Small intestine (tissue), 7 donors: ENCODE results near the gene CDH15. TPM values are rescaled to one million over a fixed set of nuclear protein-coding genes. Genes with fewer than 3 reads are reported as not detected.

ENCODE experiments used
- DNase-seq, 2 donors: peaks; one replicate each; pipeline versions ENCODE4 v3.0.0 to v3.0.0-alpha.2; 2013
- FAIRE-seq: peaks from 2 replicates; lab custom pipeline; 2012; peaks lifted over from hg19 to GRCh38; lab: Jason Lieb, UNC
- H3K27ac ChIP-seq, 3 donors: one replicate each; pipeline ENCODE4 v1.5.1; 2013; ENCODE audit warnings: low read length in 2 of 3, mild to moderate bottlenecking in 2 of 3, control low read depth in 1 of 3, inconsistent platforms in 1 of 3, low read depth in 1 of 3, moderate library complexity in 1 of 3
- H3K27me3 ChIP-seq, 3 donors: one replicate each; pipeline ENCODE4 v1.6.1; 2013; ENCODE audit warnings: low read length in 3 of 3, inconsistent platforms in 1 of 3; ENCODE audit not compliant: control insufficient read depth in 3 of 3, insufficient read depth in 3 of 3
- H3K36me3 ChIP-seq, 3 donors: one replicate each; pipeline ENCODE4 v1.6.1; 2013; ENCODE audit warnings: low read length in 3 of 3, inconsistent platforms in 1 of 3, low read depth in 1 of 3, mild to moderate bottlenecking in 1 of 3, moderate library complexity in 1 of 3; ENCODE audit not compliant: control insufficient read depth in 3 of 3, insufficient read depth in 2 of 3
- H3K4me1 ChIP-seq, 3 donors: one replicate each; pipeline ENCODE4 v1.6.1; 2013; ENCODE audit warnings: low read length in 2 of 3, inconsistent platforms in 1 of 3, low read depth in 1 of 3, mild to moderate bottlenecking in 1 of 3, moderate library complexity in 1 of 3; ENCODE audit not compliant: control insufficient read depth in 3 of 3, insufficient read depth in 2 of 3
- H3K4me3 ChIP-seq, 3 donors: one replicate each; pipeline ENCODE4 v1.5.1; 2013; ENCODE audit warnings: low read length in 3 of 3, control low read depth in 1 of 3, inconsistent platforms in 1 of 3, low read depth in 1 of 3, mild to moderate bottlenecking in 1 of 3, moderate library complexity in 1 of 3
- H3K9me3 ChIP-seq, 2 donors: one replicate each; pipeline ENCODE4 v1.6.1; 2013; ENCODE audit warnings: low read depth in 1 of 2, low read length in 1 of 2; ENCODE audit not compliant: control insufficient read depth in 2 of 2, insufficient read depth in 1 of 2
- WGBS, 3 donors: extraction: QIAGEN DNeasy Blood & Tissue Kit; methylation state at CpG; one replicate each; pipeline ENCODE4 v1.1.7; 2013; 5-methylcytosine and 5-hydroxymethylcytosine counted together
- polyA plus RNA-seq, 4 donors: library from polyadenylated mRNA; stranded (reverse) in 3 of 4; unstranded in 1 of 4; fragments of 200-250 nt in 3 of 4; fragments of 120-200 nt in 1 of 4; gene quantifications; one replicate each; pipeline versions ENCODE4 v1.2.1 to v1.2.3, GENCODE V29; 2013
- donor health status: healthy with polysubstance abuse.
- donor health status: control.
- donor health status: control.
- donor health status: Bipolar disorder and iron deficiency.
- donor health status: healthy.

CDH15 gene
- polyA plus RNA-seq, 4 donors, result 0.04 to 0.66 TPM; not detected in 2

DNA sequence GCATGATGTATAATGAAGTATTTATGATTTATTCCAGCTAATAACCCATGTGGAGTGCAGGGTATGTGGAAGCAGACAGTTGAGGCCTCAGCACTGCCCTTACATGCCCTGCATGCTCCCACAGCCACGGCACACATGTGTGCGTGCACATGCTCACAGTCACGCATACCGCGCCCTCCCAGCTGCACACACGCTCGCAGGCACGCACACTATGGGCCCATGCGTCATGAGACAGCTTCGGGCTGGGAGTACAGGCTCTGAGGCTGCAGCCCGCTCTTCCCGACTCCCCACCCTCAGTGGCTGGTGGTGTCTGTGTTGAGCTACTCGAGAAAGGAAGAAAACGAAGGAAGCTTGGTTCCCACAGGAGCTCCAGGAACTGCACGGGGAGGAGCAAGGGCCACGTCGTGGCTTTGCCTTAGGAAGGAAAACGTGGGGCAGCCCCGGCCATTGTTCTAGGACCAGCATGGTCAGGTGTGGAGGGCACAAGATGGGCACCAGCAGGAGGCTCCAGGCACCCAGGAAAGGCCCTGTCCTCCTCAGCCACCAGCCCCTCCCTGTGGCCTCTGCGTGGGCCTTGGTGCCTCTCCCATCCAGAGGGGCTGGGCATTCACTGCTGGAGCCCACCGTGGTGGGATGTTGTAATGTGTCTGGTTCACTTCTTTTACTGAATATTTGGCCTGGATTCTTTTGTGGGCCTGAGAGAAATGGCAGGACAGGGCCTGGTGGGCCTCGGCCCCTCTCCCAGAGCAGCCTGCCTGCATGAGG is 27.5 kb upstream of the CDH15 start:
- Histone ChIP-seq H3K27me3 (no peaks in the 10 kb centered on the region), H3K4me3 (no peak overlapping the region), H3K27ac (no peak overlapping the region), H3K9me3 (peaks cover 0 to 20% of the 10 kb centered on the region in 2 donors), H3K4me1 (no peaks in the 10 kb centered on the region), H3K36me3 (peaks cover 2 to 83% (median 13%) of the 10 kb centered on the region in 3 donors)
- WGBS, 3 donors, result 94 to 96% (median 94%) methylated on average over 22 of the region's 22 CpGs
- FAIRE-seq (no peak), DNase-seq (no peak)

DNA sequence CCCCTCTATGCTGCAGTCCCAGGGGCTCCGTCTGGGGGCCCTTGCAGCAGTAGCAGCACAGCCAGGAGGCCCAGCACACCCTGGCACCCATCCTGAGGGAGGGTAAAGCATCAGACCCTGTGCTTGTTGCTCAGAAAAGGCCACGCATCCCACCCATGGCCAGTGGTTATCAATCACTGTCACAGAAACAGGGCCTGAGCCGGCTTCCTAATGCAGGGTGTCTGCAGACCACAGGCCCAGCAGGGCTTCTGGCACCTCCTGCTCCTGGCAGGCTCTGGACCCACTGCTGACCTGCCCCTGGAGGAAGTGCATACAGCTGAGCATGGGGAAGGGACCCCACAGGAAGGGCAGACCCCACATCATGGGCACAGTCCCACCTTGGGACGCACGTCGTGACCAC is 26.9 kb upstream of the CDH15 start:
- FAIRE-seq, result no peak
- no peaks in the 10 kb centered on the region for H3K4me1 ChIP-seq
- no peaks in the 10 kb centered on the region for H3K27me3 ChIP-seq
- WGBS, 3 donors, result 81 to 93% (median 90%) methylated on average over 6 of the region's 6 CpGs
- no peak overlapping the region for H3K4me3 ChIP-seq
- H3K27ac ChIP-seq, result no peak overlapping the region
- DNase-seq, result no peak
- peaks cover 0 to 25% of the 10 kb centered on the region in 2 donors for H3K9me3 ChIP-seq
- peaks cover 2 to 86% (median 13%) of the 10 kb centered on the region in 3 donors for H3K36me3 ChIP-seq

GRCh38 chr16:89145406-89146161 is 26.0 kb upstream of the CDH15 start:
- Histone ChIP-seq H3K9me3 (peaks cover 0 to 31% of the 10 kb centered on the region in 2 donors), H3K27me3 (no peaks in the 10 kb centered on the region), H3K27ac (no peak overlapping the region), H3K4me1 (no peaks in the 10 kb centered on the region), H3K4me3 (no peak overlapping the region), H3K36me3 (peaks cover 2 to 87% (median 15%) of the 10 kb centered on the region in 3 donors)
- FAIRE-seq (no peak), DNase-seq (no peak)
- 94 to 98% (median 95%) methylated on average over 25 of the region's 25 CpGs for WGBS, 3 donors

- Histone ChIP-seq H3K9me3 (peaks cover 0 to 31% of the 10 kb centered on the region in 2 donors), H3K36me3 (peaks cover 2 to 84% (median 10%) of the 10 kb centered on the region in 3 donors), H3K4me1 (no peaks in the 10 kb centered on the region), H3K4me3 (no peak overlapping the region), H3K27ac (no peak overlapping the region), H3K27me3 (no peaks in the 10 kb centered on the region)
- FAIRE-seq (no peak), DNase-seq (no peak)
- 97 to 99% (median 97%) methylated on average over 16 to 21 of the region's 21 CpGs for WGBS, 3 donors
These were observed 25.1 kb upstream of the CDH15 start for GRCh38 chr16:89146211-89147005.

DNA sequence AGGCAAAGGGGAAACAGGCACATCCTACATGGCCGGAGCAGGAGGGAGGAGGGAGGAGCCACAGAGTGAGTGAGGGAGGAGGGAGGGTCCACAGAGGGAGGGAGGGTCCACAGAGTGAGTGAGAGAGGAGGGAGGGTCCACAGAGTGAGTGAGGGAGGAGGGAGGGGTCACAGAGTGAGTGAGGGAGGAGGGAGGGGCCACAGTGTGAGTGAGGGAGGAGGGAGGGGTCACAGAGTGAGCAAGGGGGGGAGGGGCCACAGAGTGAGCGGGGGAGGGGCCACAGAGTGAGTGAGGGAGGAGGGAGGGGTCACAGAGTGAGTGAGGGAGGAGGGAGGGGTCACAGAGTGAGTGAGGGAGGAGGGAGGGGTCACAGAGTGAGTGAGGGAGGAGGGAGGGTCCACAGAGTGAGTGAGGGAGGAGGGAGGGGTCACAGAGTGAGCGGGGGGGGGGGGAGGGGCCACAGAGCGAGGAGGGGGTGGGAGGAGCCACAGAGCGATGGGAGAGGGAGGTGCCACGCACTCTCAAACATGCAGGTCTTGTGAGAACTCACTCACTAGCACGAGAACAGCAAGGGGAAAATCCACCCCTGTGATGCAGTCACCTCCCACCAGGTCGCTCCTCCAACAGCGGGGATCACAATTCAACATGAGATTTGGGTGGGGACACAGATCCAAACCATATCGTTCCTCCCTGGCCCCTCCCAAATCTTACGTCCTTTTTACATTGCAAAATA is 24.3 kb upstream of the CDH15 start:
- FAIRE-seq, result no peak
- Histone ChIP-seq H3K4me3 (no peak overlapping the region), H3K4me1 (no peaks in the 10 kb centered on the region), H3K27me3 (no peaks in the 10 kb centered on the region), H3K9me3 (peaks cover 0 to 29% of the 10 kb centered on the region in 2 donors), H3K36me3 (peaks cover 2 to 81% (median 8%) of the 10 kb centered on the region in 3 donors), H3K27ac (no peak overlapping the region)
- WGBS, 3 donors, result 78 to 84% (median 83%) methylated on average over 8 to 9 of the region's 11 CpGs
- DNase-seq, result no peak

GRCh38 chr16:89149386-89149785 is 22.2 kb upstream of the CDH15 start:
- no peak for DNase-seq

DNA sequence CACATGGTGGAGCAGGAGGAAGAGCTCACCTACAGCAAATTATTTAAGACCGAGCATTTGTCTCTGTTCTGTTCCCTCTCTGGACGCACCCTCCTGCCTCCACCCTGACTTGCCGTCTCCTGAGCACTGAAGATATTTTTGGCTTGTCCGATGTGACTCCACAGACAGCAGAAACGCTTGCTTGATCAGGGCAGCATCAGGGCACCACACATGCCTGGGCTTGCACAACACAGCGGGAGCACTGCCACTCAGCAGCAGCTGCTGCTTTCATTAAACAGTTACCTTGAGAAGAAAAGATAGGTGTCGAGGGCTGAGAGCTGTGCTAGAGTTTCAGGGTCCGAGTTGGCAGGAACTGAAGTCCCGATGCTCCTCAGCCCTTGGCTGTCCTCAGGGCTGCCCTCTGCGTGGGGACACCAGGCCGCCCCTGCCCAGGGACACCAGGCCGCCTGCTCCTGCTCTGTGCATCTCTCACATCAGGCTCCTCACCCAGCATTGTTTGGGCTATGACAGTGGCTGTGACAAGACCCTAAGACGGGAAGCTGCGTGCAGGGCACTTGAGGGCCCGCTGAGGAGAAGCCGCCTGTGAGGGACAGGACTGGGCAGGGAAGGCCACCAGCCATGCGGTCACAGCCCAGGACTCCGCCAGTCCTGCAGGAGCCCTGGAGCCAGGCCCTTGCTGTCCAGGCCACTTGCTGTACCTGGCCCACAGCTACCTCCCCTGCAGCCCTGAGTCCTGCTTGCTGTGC is 21.3 kb upstream of the CDH15 start:
- Histone ChIP-seq H3K36me3 (peaks cover 0 to 51% (median 8%) of the 10 kb centered on the region in 3 donors), H3K27ac (no peak overlapping the region), H3K27me3 (no peaks in the 10 kb centered on the region), H3K4me3 (no peak overlapping the region), H3K4me1 (peaks cover 0 to 3% (median 0%) of the 10 kb centered on the region in 3 donors), H3K9me3 (peaks cover 0 to 24% of the 10 kb centered on the region in 2 donors)
- FAIRE-seq (no peak), DNase-seq (no peak)
- 97% methylated on average over 18 of the region's 18 CpGs for WGBS, 3 donors

More at GRCh38 chr16:89149386-89149785, 22.2 kb upstream of the CDH15 start:
- H3K27ac ChIP-seq, result no peak overlapping the region
- no peak overlapping the region for H3K4me3 ChIP-seq
- peaks cover 0 to 60% (median 8%) of the 10 kb centered on the region in 3 donors for H3K36me3 ChIP-seq
- no peak for FAIRE-seq
- 96 to 98% (median 96%) methylated on average over 9 of the region's 9 CpGs for WGBS, 3 donors
- H3K27me3 ChIP-seq, result no peaks in the 10 kb centered on the region
- H3K4me1 ChIP-seq, result no peaks in the 10 kb centered on the region
- peaks cover 0 to 24% of the 10 kb centered on the region in 2 donors for H3K9me3 ChIP-seq
